Kidney epithelial cell (primary cell): ENCODE results near the gene EIF3F. TPM values are rescaled to one million over a fixed set of nuclear protein-coding genes. Genes with fewer than 3 reads are reported as not detected.

Experiments used
- DNase-seq: peaks from one replicate; pipeline ENCODE4 v3.0.0-alpha.2; 2010; ENCODE audit warnings: low read depth
- H3K27me3 ChIP-seq: 2 replicates; pipeline ENCODE4 v1.6.0; 2011; ENCODE audit warnings: low read length; ENCODE audit not compliant: control insufficient read depth, insufficient read depth
- H3K36me3 ChIP-seq: 2 replicates; pipeline ENCODE4 v1.5.1; 2011; ENCODE audit warnings: low read length; ENCODE audit not compliant: control insufficient read depth, insufficient read depth
- H3K4me3 ChIP-seq: 2 replicates; pipeline ENCODE4 v1.5.1; 2011; ENCODE audit warnings: low read depth, mild to moderate bottlenecking, control low read depth, low read length
- CTCF ChIP-seq: IDR thresholded peaks from 2 replicates; pipeline ENCODE4 v1.5.1; 2011; ENCODE audit warnings: mild to moderate bottlenecking, moderate library complexity, low read length, control low read depth, inconsistent platforms; ENCODE audit not compliant: insufficient read depth, poor library complexity, severe bottlenecking
- total RNA-seq: library from RNA; depleted of rRNA; stranded (reverse); fragments of >200 nt; gene quantifications from 2 replicates; pipeline ENCODE4 v1.2.3, GENCODE V29; 2015

Gene EIF3F
- total RNA-seq, 1 donor from 2014 or later: 334 TPM

GRCh38 chr11:8032576-8033304 is 45.6 kb downstream of the EIF3F start:
- Histone ChIP-seq H3K36me3 (no peaks in the 10 kb centered on the region), H3K4me3 (no peak overlapping the region), H3K27me3 (peaks cover 14% of the 10 kb centered on the region)
- no peak for TF ChIP-seq CTCF
- no peak for DNase-seq

- TF ChIP-seq CTCF: peak; percentile 96
- peak; percentile 37 for DNase-seq
- Histone ChIP-seq H3K27me3 (peaks cover 14% of the 10 kb centered on the region), H3K4me3 (no peak overlapping the region), H3K36me3 (no peaks in the 10 kb centered on the region)
Measured at GRCh38 chr11:8033305-8034105, 46.4 kb downstream of the EIF3F start.

- Histone ChIP-seq H3K4me3 (no peak overlapping the region), H3K27me3 (peaks cover 14% of the 10 kb centered on the region), H3K36me3 (no peaks in the 10 kb centered on the region)
- TF ChIP-seq CTCF: no peak
- DNase-seq: no peak
Measured at GRCh38 chr11:8034106-8034585, 47.0 kb downstream of the EIF3F start.

- peaks cover 14% of the 10 kb centered on the region for H3K27me3 ChIP-seq
- no peak overlapping the region for H3K4me3 ChIP-seq
- no peak for TF ChIP-seq CTCF
- H3K36me3 ChIP-seq: no peaks in the 10 kb centered on the region
- DNase-seq: no peak
Measured at GRCh38 chr11:8034604-8035190, 47.6 kb downstream of the EIF3F start.

- no peak for DNase-seq
- no peak for TF ChIP-seq CTCF
- Histone ChIP-seq H3K27me3 (peaks cover 14% of the 10 kb centered on the region), H3K36me3 (no peaks in the 10 kb centered on the region), H3K4me3 (no peak overlapping the region)
Measured at GRCh38 chr11:8035200-8035855, 48.2 kb downstream of the EIF3F start.
